HFFc6 (cell line): ENCODE results near the gene ZFAND2B. TPM values are rescaled to one million over a fixed set of nuclear protein-coding genes. Genes with fewer than 3 reads are reported as not detected.
A peak's percentile ranks its signal among the peaks of the same experiment; 100 is the strongest.

Source experiments
- DNase-seq: peaks from one replicate; pipeline ENCODE4 v3.0.0-alpha.2; 2018
- H3K27ac Mint-ChIP-seq: 2 replicates; pipeline ENCODE4 v1.8.0; 2020; ENCODE audit warnings: mild to moderate bottlenecking, mixed read lengths
- H3K27me3 Mint-ChIP-seq: 2 replicates; pipeline ENCODE4 v1.8.0; 2021; ENCODE audit warnings: mild to moderate bottlenecking, moderate library complexity, mixed read lengths; ENCODE audit not compliant: insufficient read depth
- H3K36me3 Mint-ChIP-seq: 2 replicates; pipeline ENCODE4 v1.8.0; 2021; ENCODE audit warnings: low read depth, mixed read lengths
- H3K4me1 Mint-ChIP-seq: 2 replicates; pipeline ENCODE4 v1.8.0; 2020; ENCODE audit warnings: low read depth, mixed read lengths
- H3K4me3 Mint-ChIP-seq: 2 replicates; pipeline ENCODE4 v1.8.0; 2020; ENCODE audit warnings: mild to moderate bottlenecking, moderate library complexity, mixed read lengths
- H3K9me3 Mint-ChIP-seq: 2 replicates; pipeline ENCODE4 v1.8.0; 2020; ENCODE audit warnings: mild to moderate bottlenecking, mixed read lengths
- CTCF ChIP-seq: fragments of 200-600 bp; sonication (generic); IDR thresholded peaks from 2 replicates; pipeline ENCODE4 v1.5.0; 2021; ENCODE audit warnings: antibody characterized with exemption, mild to moderate bottlenecking
- total RNA-seq, 6 experiments: library from RNA; stranded (reverse); fragmentation: NEBNext Ultra II Directional; extraction: Animal tissue kit (Norgen Biotek cat#: 25700); gene quantifications; 2 replicates in 1 of 6; 3 replicates in 5 of 6; pipeline ENCODE4 v1.2.3, GENCODE V29; 2021

ZFAND2B gene
- total RNA-seq, 6 experiments from 2014 or later, result 28.8 to 39.6 (median 33.1) TPM

GRCh38 chr2:219168526-219168925, 38.1 kb upstream of the ZFAND2B start:
- DNase-seq, result no peak
- peaks cover 10% of the 10 kb centered on the region for H3K4me1 Mint-ChIP-seq

GRCh38 chr2:219168932-219169331, 37.6 kb upstream of the ZFAND2B start:
- peaks cover 12% of the 10 kb centered on the region for H3K4me1 Mint-ChIP-seq
- H3K9me3 Mint-ChIP-seq, result no peaks in the 10 kb centered on the region
- no peak overlapping the region for H3K4me3 Mint-ChIP-seq
- H3K27ac Mint-ChIP-seq, result no peak overlapping the region
- H3K36me3 Mint-ChIP-seq, result peaks cover 11% of the 10 kb centered on the region
- no peaks in the 10 kb centered on the region for H3K27me3 Mint-ChIP-seq
- no peak for TF ChIP-seq CTCF
- no peak for DNase-seq

More at GRCh38 chr2:219168526-219168925, 38.1 kb upstream of the ZFAND2B start:
- Mint-ChIP-seq H3K9me3 (no peaks in the 10 kb centered on the region), H3K36me3 (peaks cover 9% of the 10 kb centered on the region; the same call in 1 of the 2 replicates), H3K27ac (no peak overlapping the region), H3K4me3 (no peak overlapping the region), H3K27me3 (no peaks in the 10 kb centered on the region)
- TF ChIP-seq CTCF, result no peak

GRCh38 chr2:219169930-219170654, 36.5 kb upstream of the ZFAND2B start, which contains the start of gene SLC23A3:
Gene SLC23A3 (minus strand): TSS chr2:219170029. CDS start chr2:219169984, 45 bp downstream.
- no peak within 1 kb of the TSS for H3K27ac Mint-ChIP-seq
- peaks cover 22% of the 10 kb centered on the region for H3K4me1 Mint-ChIP-seq
- peaks cover 20% of the 10 kb centered on the region for H3K36me3 Mint-ChIP-seq
- no peaks in the 10 kb centered on the region for H3K9me3 Mint-ChIP-seq
- H3K27me3 Mint-ChIP-seq, result no peaks in the 10 kb centered on the region; the same call in 1 of the 2 replicates
- no peak for DNase-seq
- no peak within 1 kb of the TSS for H3K4me3 Mint-ChIP-seq
- TF ChIP-seq CTCF, result no peak

GRCh38 chr2:219171231-219171651, 35.3 kb upstream of the ZFAND2B start:
- H3K4me1 Mint-ChIP-seq, result peaks cover 33% of the 10 kb centered on the region
- H3K36me3 Mint-ChIP-seq, result peaks cover 15% of the 10 kb centered on the region
- peak overlapping the region; percentile 92 for H3K27ac Mint-ChIP-seq
- peak; percentile 89 for DNase-seq
- no peaks in the 10 kb centered on the region for H3K9me3 Mint-ChIP-seq
- H3K4me3 Mint-ChIP-seq, result no peak overlapping the region
- H3K27me3 Mint-ChIP-seq, result no peaks in the 10 kb centered on the region; the same call in 1 of the 2 replicates
- TF ChIP-seq CTCF, result peak; percentile 91

- no peak for TF ChIP-seq CTCF
- Mint-ChIP-seq H3K9me3 (no peaks in the 10 kb centered on the region), H3K4me3 (no peak overlapping the region), H3K27ac (peak overlapping the region; percentile 29; the same call in 1 of the 2 replicates), H3K36me3 (peaks cover 15% of the 10 kb centered on the region), H3K27me3 (no peaks in the 10 kb centered on the region; the same call in none of the 2 replicates), H3K4me1 (peaks cover 38% of the 10 kb centered on the region)
- no peak for DNase-seq
Measured at GRCh38 chr2:219172231-219173154, 34.1 kb upstream of the ZFAND2B start.
